HL-60 (cell line): ENCODE measurements around the gene EEPD1.

Experiments used
- CTCF ChIP-seq: IDR thresholded peaks from one replicate; pipeline ENCODE4 v1.5.1; 2011; ENCODE audit warnings: low read length, control low read depth, inconsistent platforms; ENCODE audit not compliant: insufficient read depth
- GABPA ChIP-seq: IDR thresholded peaks from 2 replicates; pipeline ENCODE4 v1.6.1; 2012; ENCODE audit warnings: low read depth
- POLR2AphosphoS5 ChIP-seq: IDR thresholded peaks from 2 replicates; pipeline ENCODE4 v1.6.1; 2012; ENCODE audit warnings: low read depth

GRCh38 chr7:36167403-36168050 lies 14.5 kb downstream of the EEPD1 start:
- no peak for TF ChIP-seq CTCF
- no peak for TF ChIP-seq POLR2AphosphoS5
- TF ChIP-seq GABPA, result no peak
